ENCODE measurements around the gene LRRC14B.
"Not testable (repeated sequence)": the region's sequence is repeated elsewhere in the genome, so short reads cannot be mapped to it uniquely, and the experiment has no call there.

DNA sequence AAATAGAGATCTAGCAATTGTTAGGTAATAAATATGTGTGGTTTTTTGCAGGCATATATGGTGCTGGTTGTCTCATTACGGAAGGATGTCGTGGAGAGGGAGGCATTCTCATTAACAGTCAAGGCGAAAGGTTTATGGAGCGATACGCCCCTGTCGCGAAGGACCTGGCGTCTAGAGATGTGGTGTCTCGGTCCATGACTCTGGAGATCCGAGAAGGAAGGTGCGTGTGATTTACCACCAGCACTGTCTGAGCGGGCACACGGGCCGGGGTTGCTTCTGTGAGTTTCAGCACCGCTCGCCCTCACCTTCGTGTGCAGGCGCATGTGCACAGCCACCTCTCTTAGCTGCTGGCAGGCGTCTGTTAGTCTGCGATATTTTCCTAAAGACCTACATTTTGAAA lies 42.1 kb downstream of the LRRC14B start:
- TF ChIP-seq, protein P1, sequence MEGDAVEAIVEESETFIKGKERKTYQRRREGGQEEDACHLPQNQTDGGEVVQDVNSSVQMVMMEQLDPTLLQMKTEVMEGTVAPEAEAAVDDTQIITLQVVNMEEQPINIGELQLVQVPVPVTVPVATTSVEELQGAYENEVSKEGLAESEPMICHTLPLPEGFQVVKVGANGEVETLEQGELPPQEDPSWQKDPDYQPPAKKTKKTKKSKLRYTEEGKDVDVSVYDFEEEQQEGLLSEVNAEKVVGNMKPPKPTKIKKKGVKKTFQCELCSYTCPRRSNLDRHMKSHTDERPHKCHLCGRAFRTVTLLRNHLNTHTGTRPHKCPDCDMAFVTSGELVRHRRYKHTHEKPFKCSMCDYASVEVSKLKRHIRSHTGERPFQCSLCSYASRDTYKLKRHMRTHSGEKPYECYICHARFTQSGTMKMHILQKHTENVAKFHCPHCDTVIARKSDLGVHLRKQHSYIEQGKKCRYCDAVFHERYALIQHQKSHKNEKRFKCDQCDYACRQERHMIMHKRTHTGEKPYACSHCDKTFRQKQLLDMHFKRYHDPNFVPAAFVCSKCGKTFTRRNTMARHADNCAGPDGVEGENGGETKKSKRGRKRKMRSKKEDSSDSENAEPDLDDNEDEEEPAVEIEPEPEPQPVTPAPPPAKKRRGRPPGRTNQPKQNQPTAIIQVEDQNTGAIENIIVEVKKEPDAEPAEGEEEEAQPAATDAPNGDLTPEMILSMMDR (IDR thresholded peaks at IDR 0.05) = not testable (repeated sequence)
- not testable (repeated sequence) for TF ChIP-seq POLR2AphosphoS5 (IDR thresholded peaks at IDR 0.05; ENCODE audit: insufficient read depth in 1 of 2, low read depth in 1 of 2)

Measured in vagina (tissue), 2 donors.